A673 (cell line): ENCODE results near the gene TTI1. TPM values are rescaled to one million over a fixed set of nuclear protein-coding genes. Genes with fewer than 3 reads are reported as not detected.

Experiments used
- BruUV-seq: library from RNA; stranded (reverse); fragments of 400-500 nt; replicated peaks from 2 replicates; lab custom pipeline; 2021; lab: Mats Ljungman, UMichigan
- CTCF ChIA-PET: fragments of 300-600 bp; sonication (Branson Sonifier 250); formaldehyde crosslinking; loops from one replicate; lab custom pipeline; 2022; ENCODE audit warnings: antibody characterized with exemption; lab: Charles Lee
- POLR2A ChIA-PET: fragments of 300-600 bp; sonication (Branson Sonifier 250); formaldehyde crosslinking; loops from one replicate; lab custom pipeline; 2022; ENCODE audit warnings: antibody characterized with exemption; ENCODE audit not compliant: low non-redundant PET; lab: Charles Lee
- DNase-seq: peaks from one replicate; pipeline ENCODE4 v3.0.0-alpha.2; 2015; ENCODE audit warnings: low spot score
- H3K27ac ChIP-seq: fragments of 200-600 bp; sonication (generic); 2 replicates; pipeline ENCODE4 v1.5.1; 2016; ENCODE audit warnings: mixed run types, low read depth, mild to moderate bottlenecking, mixed read lengths, antibody characterized with exemption, low read length; ENCODE audit not compliant: poor library complexity, severe bottlenecking
- H3K27me3 ChIP-seq: fragments of 200-600 bp; sonication (generic); replicated peaks from 2 replicates; pipeline ENCODE4 v1.6.1; 2017; ENCODE audit warnings: mixed run types, low read depth, mild to moderate bottlenecking, mixed read lengths, antibody characterized with exemption, low read length; ENCODE audit not compliant: insufficient read depth, poor library complexity
- H3K36me3 ChIP-seq: fragments of 200-600 bp; sonication (generic); 2 replicates; pipeline ENCODE4 v1.6.1; 2016; ENCODE audit warnings: mixed run types, mild to moderate bottlenecking, mixed read lengths, antibody characterized with exemption, low read length; ENCODE audit not compliant: insufficient read depth, poor library complexity, severe bottlenecking
- H3K4me1 ChIP-seq: fragments of 200-600 bp; sonication (generic); 2 replicates; pipeline ENCODE4 v1.6.1; 2017; ENCODE audit warnings: mixed run types, mild to moderate bottlenecking, mixed read lengths, antibody characterized with exemption, low read length; ENCODE audit not compliant: insufficient read depth, poor library complexity, severe bottlenecking
- H3K4me3 ChIP-seq: fragments of 200-600 bp; sonication (generic); 2 replicates; pipeline ENCODE4 v1.5.1; 2016; ENCODE audit warnings: low read depth, mixed run types, mild to moderate bottlenecking, mixed read lengths, low read length; ENCODE audit not compliant: poor library complexity, severe bottlenecking
- H3K9me3 ChIP-seq: fragments of 200-600 bp; sonication (generic); 2 replicates; pipeline ENCODE4 v1.6.1; 2016; ENCODE audit warnings: mixed run types, low read depth, mild to moderate bottlenecking, mixed read lengths, antibody characterized with exemption, low read length; ENCODE audit not compliant: poor library complexity, severe bottlenecking
- CTCF ChIP-seq: fragments of 300-800, 200-600 bp; sonication (generic); conservative IDR thresholded peaks from 2 replicates; pipeline ENCODE4 v1.5.1; 2017; ENCODE audit warnings: low read depth, mild to moderate bottlenecking, antibody characterized with exemption, low read length, moderate library complexity, mixed read lengths
- EZH2 ChIP-seq: fragments of 200-600 bp; sonication (generic); IDR thresholded peaks from 2 replicates; pipeline ENCODE4 v1.6.1; 2017; ENCODE audit warnings: borderline replicate concordance, low read depth, mild to moderate bottlenecking, mixed read lengths, antibody characterized with exemption, low read length; ENCODE audit not compliant: poor library complexity, severe bottlenecking
- intact Hi-C: fragments of 100-400 bp; cut with micrococcal nuclease; formaldehyde crosslinking; loops from one replicate; pipeline ENCODE4 v1.10.0; 2022; ENCODE audit not compliant: unreplicated experiment
- total RNA-seq: library from RNA; stranded (reverse); gene quantifications from 2 replicates; pipeline ENCODE4 v1.2.3, GENCODE V29; 2021

TTI1 gene
- total RNA-seq, 1 experiment from 2014 or later = 40.3 TPM

- CTCF ChIA-PET = interaction anchor here (0.5 to 0.6 kb wide), 2 partner anchors 29 to 414 kb away, joined by 3 to 4 read pairs; partner anchors contain the start of gene SNHG17
- no peaks in the 10 kb centered on the region for H3K4me1 ChIP-seq
- intact Hi-C loops = no loop called here
Observed at GRCh38 chr20:38021087-38021772, 12.0 kb downstream of the TTI1 start.

GRCh38 chr20:38018385-38018784 is 14.9 kb downstream of the TTI1 start:
- no peak overlapping the region for H3K27ac ChIP-seq
- ChIA-PET POLR2A (no interaction called here), CTCF (no interaction called here)
- BruUV-seq = no TSS peak
- peaks cover 22% of the 10 kb centered on the region for H3K9me3 ChIP-seq
- intact Hi-C loops = no loop called here
- no peak for TF ChIP-seq EZH2
- no peaks in the 10 kb centered on the region for H3K27me3 ChIP-seq
- DNase-seq = no peak
- no peak overlapping the region for H3K4me3 ChIP-seq
- H3K4me1 ChIP-seq = no peaks in the 10 kb centered on the region
- peaks cover 39% of the 10 kb centered on the region for H3K36me3 ChIP-seq

More at GRCh38 chr20:38021087-38021772, 12.0 kb downstream of the TTI1 start:
- no peak for TF ChIP-seq CTCF
- TF ChIP-seq EZH2 = no peak
- no peaks in the 10 kb centered on the region for H3K27me3 ChIP-seq
- H3K9me3 ChIP-seq = peaks cover 22% of the 10 kb centered on the region
- no peak overlapping the region for H3K4me3 ChIP-seq
- POLR2A ChIA-PET = no interaction called here
- peaks cover 30% of the 10 kb centered on the region for H3K36me3 ChIP-seq
- no TSS peak for BruUV-seq
- no peak overlapping the region for H3K27ac ChIP-seq
- DNase-seq = peak; percentile 28

GRCh38 chr20:38017959-38018358 is 15.3 kb downstream of the TTI1 start:
- intact Hi-C loops = no loop called here
- peaks cover 43% of the 10 kb centered on the region for H3K36me3 ChIP-seq
- ChIA-PET CTCF (no interaction called here), POLR2A (no interaction called here)
- DNase-seq = no peak
- no peaks in the 10 kb centered on the region for H3K27me3 ChIP-seq
- BruUV-seq = no TSS peak
- no peaks in the 10 kb centered on the region for H3K4me1 ChIP-seq
- peaks cover 22% of the 10 kb centered on the region for H3K9me3 ChIP-seq
- H3K27ac ChIP-seq = no peak overlapping the region
- no peak overlapping the region for H3K4me3 ChIP-seq
- TF ChIP-seq EZH2 = no peak
- no peak for TF ChIP-seq CTCF
